Measurements from ENCODE around the gene RAD54L.

GRCh38 chr1:46285730-46286477 lies 38.3 kb downstream of the RAD54L start:
- TF ChIP-seq CTCF (IDR thresholded peaks at IDR 0.05) (no peak), POLR2A (IDR thresholded peaks at IDR 0.05) (no peak), EP300 (IDR thresholded peaks at IDR 0.05) (no peak), POLR2AphosphoS5 (IDR thresholded peaks at IDR 0.05) (no peak)
